ENCODE results near the gene SFMBT1. TPM values are rescaled to one million over a fixed set of nuclear protein-coding genes. Genes with fewer than 3 reads are reported as not detected.

Gene SFMBT1
- total RNA-seq, 1 donor = 3.9 TPM

DNA sequence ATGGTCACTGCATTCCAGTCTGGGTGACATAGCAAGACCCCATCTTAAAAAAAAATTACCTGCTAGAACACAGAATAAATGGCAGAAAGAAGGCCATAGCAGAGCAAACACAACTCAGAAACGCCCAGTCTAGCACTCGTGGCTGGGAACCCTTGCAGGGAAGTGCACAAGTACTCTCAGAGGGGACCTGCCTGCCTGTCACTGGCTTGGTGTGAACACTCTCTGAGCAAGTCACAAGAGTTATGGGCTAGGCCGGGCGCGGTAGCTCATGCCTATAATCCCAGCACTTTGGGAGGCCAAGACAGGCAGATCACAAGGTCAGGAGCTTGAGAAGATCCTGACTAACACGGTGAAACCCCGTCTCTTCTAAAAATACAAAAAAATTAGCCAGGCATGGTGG, 17.2 kb downstream of the SFMBT1 start:
- H3K4me3 ChIP-seq (ENCODE audit: low read depth, low read length) = no peak overlapping the region
- TF ChIP-seq, protein P1, sequence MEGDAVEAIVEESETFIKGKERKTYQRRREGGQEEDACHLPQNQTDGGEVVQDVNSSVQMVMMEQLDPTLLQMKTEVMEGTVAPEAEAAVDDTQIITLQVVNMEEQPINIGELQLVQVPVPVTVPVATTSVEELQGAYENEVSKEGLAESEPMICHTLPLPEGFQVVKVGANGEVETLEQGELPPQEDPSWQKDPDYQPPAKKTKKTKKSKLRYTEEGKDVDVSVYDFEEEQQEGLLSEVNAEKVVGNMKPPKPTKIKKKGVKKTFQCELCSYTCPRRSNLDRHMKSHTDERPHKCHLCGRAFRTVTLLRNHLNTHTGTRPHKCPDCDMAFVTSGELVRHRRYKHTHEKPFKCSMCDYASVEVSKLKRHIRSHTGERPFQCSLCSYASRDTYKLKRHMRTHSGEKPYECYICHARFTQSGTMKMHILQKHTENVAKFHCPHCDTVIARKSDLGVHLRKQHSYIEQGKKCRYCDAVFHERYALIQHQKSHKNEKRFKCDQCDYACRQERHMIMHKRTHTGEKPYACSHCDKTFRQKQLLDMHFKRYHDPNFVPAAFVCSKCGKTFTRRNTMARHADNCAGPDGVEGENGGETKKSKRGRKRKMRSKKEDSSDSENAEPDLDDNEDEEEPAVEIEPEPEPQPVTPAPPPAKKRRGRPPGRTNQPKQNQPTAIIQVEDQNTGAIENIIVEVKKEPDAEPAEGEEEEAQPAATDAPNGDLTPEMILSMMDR (IDR thresholded peaks at IDR 0.05; ENCODE audit: insufficient read depth, low read depth, low read length) = no peak
- DNase-seq (ENCODE audit: low read depth) = no peak

- no peak overlapping the region for H3K4me3 ChIP-seq (ENCODE audit: low read depth, low read length)
- no peak for DNase-seq (ENCODE audit: low read depth)
- TF ChIP-seq, protein P1 (IDR thresholded peaks at IDR 0.05; ENCODE audit: insufficient read depth, low read depth, low read length) = no peak
Observed at GRCh38 chr3:53027254-53027844, 18.5 kb downstream of the SFMBT1 start.

- DNase-seq (ENCODE audit: low read depth) = no peak
- TF ChIP-seq, protein P1 (IDR thresholded peaks at IDR 0.05; ENCODE audit: insufficient read depth, low read depth, low read length) = no peak
- H3K4me3 ChIP-seq (ENCODE audit: low read depth, low read length) = no peak overlapping the region
Observed at GRCh38 chr3:53026382-53027162, 19.3 kb downstream of the SFMBT1 start.

- TF ChIP-seq, protein P1 (IDR thresholded peaks at IDR 0.05; ENCODE audit: insufficient read depth, low read depth, low read length) = no peak
- H3K4me3 ChIP-seq (ENCODE audit: low read depth, low read length) = no peak overlapping the region
- DNase-seq (ENCODE audit: low read depth) = no peak
Observed at GRCh38 chr3:53024315-53024714, 21.6 kb downstream of the SFMBT1 start.

DNA sequence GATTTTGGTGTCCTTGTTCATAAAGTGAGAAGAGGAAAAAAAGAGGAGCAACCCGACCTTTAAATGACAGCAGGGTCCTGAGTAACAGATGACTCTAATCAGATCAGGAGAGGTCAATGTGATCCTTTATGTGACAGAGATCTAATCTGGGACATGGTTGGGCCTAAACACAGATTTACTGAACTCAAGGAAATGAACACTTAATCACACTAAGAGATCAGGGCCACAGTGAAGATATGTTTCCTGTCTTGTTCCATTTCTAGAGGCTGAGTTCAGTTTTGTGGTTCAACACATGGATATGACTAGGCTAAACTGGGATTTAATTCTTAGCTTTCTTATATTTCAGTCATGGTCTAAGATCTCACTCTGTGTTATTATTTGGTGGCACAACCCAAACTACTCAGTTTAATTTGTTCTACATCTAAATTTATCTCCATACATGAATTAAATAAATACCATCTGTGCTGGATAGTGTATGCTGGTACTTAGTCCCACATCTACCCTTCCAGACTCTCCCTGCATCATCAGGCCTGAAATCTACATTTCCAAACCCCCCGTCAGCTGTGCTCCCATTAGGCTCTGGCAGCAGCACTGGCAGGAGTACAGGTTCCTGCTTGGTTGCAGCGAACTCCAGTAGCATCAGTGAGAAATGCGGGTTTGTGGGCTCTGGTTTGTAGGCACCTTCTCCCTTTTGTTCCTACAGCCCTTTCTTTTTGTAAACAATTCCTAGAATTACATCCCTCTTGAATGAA, 22.6 kb downstream of the SFMBT1 start:
- peak; percentile 17 for DNase-seq (ENCODE audit: low read depth)
- no peak overlapping the region for H3K4me3 ChIP-seq (ENCODE audit: low read depth, low read length)
- TF ChIP-seq, protein P1 (IDR thresholded peaks at IDR 0.05; ENCODE audit: insufficient read depth, low read depth, low read length) = no peak

DNA sequence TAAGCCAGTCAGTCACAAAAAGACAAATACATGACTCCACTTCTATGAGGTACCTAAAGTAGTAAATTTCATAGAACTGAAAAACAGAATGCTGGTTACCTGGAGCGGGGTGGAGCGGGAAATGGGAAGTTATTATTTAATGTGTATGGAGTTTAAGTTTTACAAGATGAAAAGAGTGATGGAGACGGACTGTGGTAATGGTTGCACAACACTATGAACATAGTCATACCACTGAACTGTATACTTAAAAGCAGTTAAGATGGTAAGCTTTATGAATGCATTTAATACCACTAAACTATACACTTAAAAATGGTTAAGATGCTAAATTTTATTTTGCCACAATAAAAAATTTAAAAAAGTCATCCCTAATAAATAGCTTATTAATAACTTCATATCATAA, 23.2 kb downstream of the SFMBT1 start:
- H3K4me3 ChIP-seq (ENCODE audit: low read depth, low read length) = no peak overlapping the region
- DNase-seq (ENCODE audit: low read depth) = peak; percentile 24
- TF ChIP-seq, protein P1 (IDR thresholded peaks at IDR 0.05; ENCODE audit: insufficient read depth, low read depth, low read length) = no peak
